PFSK-1 (cell line): ENCODE results near the gene NTPCR.

Source experiments
- FOXP2 ChIP-seq: optimal IDR thresholded peaks from 2 replicates; pipeline ENCODE3; 2011; ENCODE audit warnings: borderline replicate concordance, control low read depth, inconsistent platforms; ENCODE audit not compliant: insufficient read depth; ENCODE audit errors: extremely low read length, extremely low read depth
- POLR2AphosphoS5 ChIP-seq: IDR thresholded peaks from 2 replicates; pipeline ENCODE4 v1.6.1; 2012; ENCODE audit warnings: low read depth, mild to moderate bottlenecking, control low read depth, low read length, moderate library complexity
- SIN3A ChIP-seq: IDR thresholded peaks from 2 replicates; pipeline ENCODE4 v1.6.1; 2012; ENCODE audit warnings: mild to moderate bottlenecking, low read length, moderate library complexity, borderline replicate concordance; ENCODE audit not compliant: insufficient read depth
- TAF1 ChIP-seq: IDR thresholded peaks from 2 replicates; pipeline ENCODE4 v1.6.1; 2012; ENCODE audit warnings: low read length, control low read depth, borderline replicate concordance; ENCODE audit not compliant: insufficient read depth
- TF ChIP-seq, protein P1 (sequence below), 2 experiments: IDR thresholded peaks; 2 replicates each; pipeline versions ENCODE4 v1.6.1 to v1.8.0; 2011 to 2012; ENCODE audit warnings: low read depth in 2 of 2, low read length in 2 of 2, control low read depth in 1 of 2, inconsistent platforms in 1 of 2, mild to moderate bottlenecking in 1 of 2, moderate library complexity in 1 of 2; ENCODE audit not compliant: insufficient read depth in 1 of 2

The NTPCR gene

DNA sequence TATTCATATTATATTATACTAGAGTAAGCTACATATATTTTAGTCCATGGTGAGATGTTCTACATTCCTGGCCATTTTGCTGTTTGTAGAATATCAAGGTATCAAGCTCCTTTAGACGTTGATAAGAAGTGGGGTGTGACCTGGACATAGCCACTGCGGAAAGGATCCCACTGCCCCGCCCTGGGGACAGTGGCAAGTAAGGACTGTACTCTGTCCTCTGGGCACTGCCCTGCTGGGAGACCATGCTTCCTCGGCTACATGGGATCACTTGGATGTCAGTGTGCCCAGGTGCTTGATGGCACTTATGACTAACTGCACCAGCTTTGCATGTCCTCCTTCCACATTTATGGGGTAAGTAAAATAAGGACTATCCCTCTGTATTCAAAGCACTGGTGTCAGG lies 46.3 kb upstream of the NTPCR start:
- TF ChIP-seq POLR2AphosphoS5 (no peak), TAF1 (no peak), FOXP2 (no peak), SIN3A (no peak)
- TF ChIP-seq, protein P1, sequence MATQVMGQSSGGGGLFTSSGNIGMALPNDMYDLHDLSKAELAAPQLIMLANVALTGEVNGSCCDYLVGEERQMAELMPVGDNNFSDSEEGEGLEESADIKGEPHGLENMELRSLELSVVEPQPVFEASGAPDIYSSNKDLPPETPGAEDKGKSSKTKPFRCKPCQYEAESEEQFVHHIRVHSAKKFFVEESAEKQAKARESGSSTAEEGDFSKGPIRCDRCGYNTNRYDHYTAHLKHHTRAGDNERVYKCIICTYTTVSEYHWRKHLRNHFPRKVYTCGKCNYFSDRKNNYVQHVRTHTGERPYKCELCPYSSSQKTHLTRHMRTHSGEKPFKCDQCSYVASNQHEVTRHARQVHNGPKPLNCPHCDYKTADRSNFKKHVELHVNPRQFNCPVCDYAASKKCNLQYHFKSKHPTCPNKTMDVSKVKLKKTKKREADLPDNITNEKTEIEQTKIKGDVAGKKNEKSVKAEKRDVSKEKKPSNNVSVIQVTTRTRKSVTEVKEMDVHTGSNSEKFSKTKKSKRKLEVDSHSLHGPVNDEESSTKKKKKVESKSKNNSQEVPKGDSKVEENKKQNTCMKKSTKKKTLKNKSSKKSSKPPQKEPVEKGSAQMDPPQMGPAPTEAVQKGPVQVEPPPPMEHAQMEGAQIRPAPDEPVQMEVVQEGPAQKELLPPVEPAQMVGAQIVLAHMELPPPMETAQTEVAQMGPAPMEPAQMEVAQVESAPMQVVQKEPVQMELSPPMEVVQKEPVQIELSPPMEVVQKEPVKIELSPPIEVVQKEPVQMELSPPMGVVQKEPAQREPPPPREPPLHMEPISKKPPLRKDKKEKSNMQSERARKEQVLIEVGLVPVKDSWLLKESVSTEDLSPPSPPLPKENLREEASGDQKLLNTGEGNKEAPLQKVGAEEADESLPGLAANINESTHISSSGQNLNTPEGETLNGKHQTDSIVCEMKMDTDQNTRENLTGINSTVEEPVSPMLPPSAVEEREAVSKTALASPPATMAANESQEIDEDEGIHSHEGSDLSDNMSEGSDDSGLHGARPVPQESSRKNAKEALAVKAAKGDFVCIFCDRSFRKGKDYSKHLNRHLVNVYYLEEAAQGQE (IDR thresholded peaks at IDR 0.05; ENCODE audit: insufficient read depth in 1 of 2, low read depth in 2 of 2, low read length in 2 of 2) = no peak

DNA sequence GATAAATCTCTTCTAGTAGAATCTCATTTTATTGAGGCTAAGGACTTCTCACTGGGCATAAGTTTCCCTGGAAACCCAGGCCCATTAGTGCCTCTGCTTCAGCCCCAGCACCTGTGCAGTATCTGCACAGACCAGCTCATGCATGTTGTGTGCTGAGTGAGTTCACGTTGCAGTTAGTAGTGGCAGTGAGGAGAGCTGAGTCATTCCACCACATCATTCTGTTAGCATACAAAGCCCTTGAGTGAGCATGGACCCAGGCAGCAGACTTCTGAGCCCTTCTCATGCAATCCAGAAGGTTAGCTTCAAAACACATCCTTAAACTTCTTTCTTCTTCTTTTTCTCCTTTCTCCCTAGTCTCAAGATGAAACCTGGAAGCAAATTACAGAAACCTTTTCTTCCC lies 45.8 kb upstream of the NTPCR start:
- no peak for TF ChIP-seq FOXP2
- TF ChIP-seq POLR2AphosphoS5 = no peak
- no peak for TF ChIP-seq TAF1
- no peak for TF ChIP-seq SIN3A
- TF ChIP-seq, protein P1 (IDR thresholded peaks at IDR 0.05; ENCODE audit: insufficient read depth in 1 of 2, low read depth in 2 of 2, low read length in 2 of 2) = no peak

GRCh38 chr1:232905331-232906034 lies 44.9 kb upstream of the NTPCR start:
- no peak for TF ChIP-seq SIN3A
- no peak for TF ChIP-seq TAF1
- no peak for TF ChIP-seq POLR2AphosphoS5
- TF ChIP-seq FOXP2 = no peak
- TF ChIP-seq, protein P1 (IDR thresholded peaks at IDR 0.05; ENCODE audit: insufficient read depth in 1 of 2, low read depth in 2 of 2, low read length in 2 of 2) = no peak

- TF ChIP-seq FOXP2 (no peak), TAF1 (no peak), POLR2AphosphoS5 (no peak)
- TF ChIP-seq, protein P1 (IDR thresholded peaks at IDR 0.05; ENCODE audit: insufficient read depth in 1 of 2, low read depth in 2 of 2, low read length in 2 of 2) = no peak
These were observed 44.0 kb upstream of the NTPCR start for GRCh38 chr1:232906441-232906840.

DNA sequence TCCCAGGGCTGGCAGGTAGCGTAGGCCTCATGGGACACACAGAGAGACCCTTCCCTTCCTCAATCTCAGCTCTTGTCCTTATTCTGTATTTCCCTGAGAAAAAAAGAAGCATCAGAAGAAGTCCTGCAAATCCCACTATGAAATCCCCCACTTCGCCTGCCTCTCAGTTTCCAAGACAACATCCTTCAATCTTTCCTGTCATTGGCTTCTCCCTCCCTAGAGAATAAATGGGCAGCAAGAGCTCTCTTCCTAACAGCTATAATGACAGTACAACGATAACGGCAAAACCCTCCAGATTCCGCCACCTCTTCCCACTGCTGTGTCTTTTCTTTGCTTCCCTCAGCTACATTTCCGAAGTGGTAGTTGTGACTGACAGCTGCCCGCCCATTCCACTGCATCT lies 41.6 kb upstream of the NTPCR start:
- no peak for TF ChIP-seq POLR2AphosphoS5
- TF ChIP-seq SIN3A = no peak
- TF ChIP-seq FOXP2 = no peak
- TF ChIP-seq, protein P1 (IDR thresholded peaks at IDR 0.05; ENCODE audit: insufficient read depth in 1 of 2, low read depth in 2 of 2, low read length in 2 of 2) = no peak
- no peak for TF ChIP-seq TAF1
